ENCODE results near the gene UBASH3B. TPM values are rescaled to one million over a fixed set of nuclear protein-coding genes. Genes with fewer than 3 reads are reported as not detected.

Gene UBASH3B
- polyA plus RNA-seq, 2 donors, result 0.69 to 0.91 TPM

DNA sequence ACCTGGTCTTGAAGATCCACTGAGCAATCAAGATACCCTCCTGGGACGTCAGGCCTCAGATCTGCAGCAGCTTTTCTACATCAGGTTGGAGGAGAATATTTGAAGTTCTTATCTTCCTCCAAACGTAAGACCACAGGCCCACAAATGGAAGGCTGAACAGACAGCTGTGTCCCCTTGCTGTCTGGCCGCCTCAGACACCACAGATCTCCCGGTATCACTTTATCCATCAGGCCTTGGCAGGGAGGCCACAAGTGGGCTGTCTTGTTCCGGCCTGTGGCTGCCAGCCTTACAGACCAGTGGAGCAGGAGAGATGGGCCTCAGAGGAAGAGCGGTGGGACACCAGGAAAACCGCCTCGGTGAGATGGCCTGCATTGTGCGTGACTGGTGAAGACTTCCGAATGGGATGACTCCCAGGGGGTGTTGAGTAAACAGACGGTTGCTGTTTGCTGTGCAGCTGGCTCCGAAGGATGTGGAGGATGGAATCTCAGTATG is 15.9 kb downstream of the UBASH3B start:
- H3K27me3 ChIP-seq (ENCODE audit: control insufficient read depth in 1 of 2, insufficient read depth in 2 of 2, low read length in 2 of 2), result no peaks in the 10 kb centered on the region
- 64 to 67% methylated on average over 12 of the region's 12 CpGs for WGBS, 2 donors
- peaks cover 0 to 3% of the 10 kb centered on the region in 2 donors for H3K36me3 ChIP-seq (ENCODE audit: control insufficient read depth in 2 of 2, insufficient read depth in 2 of 2, low read length in 1 of 2)
- no peaks in the 10 kb centered on the region for H3K4me1 ChIP-seq (ENCODE audit: control insufficient read depth in 2 of 2, insufficient read depth in 2 of 2, low read length in 1 of 2)
- H3K4me3 ChIP-seq (ENCODE audit: low read depth in 1 of 2, low read length in 2 of 2), result no peak overlapping the region
- H3K9me3 ChIP-seq (ENCODE audit: control insufficient read depth in 2 of 2, insufficient read depth in 1 of 2, low read depth in 1 of 2, low read length in 1 of 2), result peaks cover 0 to 4% of the 10 kb centered on the region in 2 donors
- H3K27ac ChIP-seq (ENCODE audit: low read depth in 2 of 2, low read length in 1 of 2), result no peak overlapping the region

DNA sequence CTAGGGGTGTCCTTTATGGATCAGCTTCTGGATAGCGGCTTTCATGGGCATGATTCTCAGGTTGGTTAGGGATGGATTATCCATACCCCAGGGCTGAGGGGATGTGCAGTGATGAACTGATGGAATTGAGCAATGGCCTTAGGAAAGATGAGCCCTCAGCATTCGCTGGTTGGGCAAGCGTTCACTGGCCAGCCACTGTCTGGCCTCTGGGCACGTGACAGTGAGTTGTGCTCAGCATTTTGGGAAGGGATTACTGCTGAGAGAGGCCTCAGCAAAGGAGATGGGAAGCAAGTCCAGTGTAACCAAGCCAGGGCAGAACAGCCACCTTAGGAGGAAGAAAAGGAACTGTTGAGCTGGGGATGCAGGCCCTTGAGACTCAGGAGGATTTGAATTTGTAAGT is 17.4 kb downstream of the UBASH3B start:
- H3K4me3 ChIP-seq (ENCODE audit: low read depth in 1 of 2, low read length in 2 of 2), result no peak overlapping the region
- no peaks in the 10 kb centered on the region for H3K27me3 ChIP-seq (ENCODE audit: control insufficient read depth in 1 of 2, insufficient read depth in 2 of 2, low read length in 2 of 2)
- 82 to 93% methylated on average over 4 of the region's 4 CpGs for WGBS, 2 donors
- H3K9me3 ChIP-seq (ENCODE audit: control insufficient read depth in 2 of 2, insufficient read depth in 1 of 2, low read depth in 1 of 2, low read length in 1 of 2), result peaks cover 0 to 4% of the 10 kb centered on the region in 2 donors
- no peaks in the 10 kb centered on the region for H3K4me1 ChIP-seq (ENCODE audit: control insufficient read depth in 2 of 2, insufficient read depth in 2 of 2, low read length in 1 of 2)
- peaks cover 0 to 3% of the 10 kb centered on the region in 2 donors for H3K36me3 ChIP-seq (ENCODE audit: control insufficient read depth in 2 of 2, insufficient read depth in 2 of 2, low read length in 1 of 2)
- H3K27ac ChIP-seq (ENCODE audit: low read depth in 2 of 2, low read length in 1 of 2), result no peak overlapping the region

DNA sequence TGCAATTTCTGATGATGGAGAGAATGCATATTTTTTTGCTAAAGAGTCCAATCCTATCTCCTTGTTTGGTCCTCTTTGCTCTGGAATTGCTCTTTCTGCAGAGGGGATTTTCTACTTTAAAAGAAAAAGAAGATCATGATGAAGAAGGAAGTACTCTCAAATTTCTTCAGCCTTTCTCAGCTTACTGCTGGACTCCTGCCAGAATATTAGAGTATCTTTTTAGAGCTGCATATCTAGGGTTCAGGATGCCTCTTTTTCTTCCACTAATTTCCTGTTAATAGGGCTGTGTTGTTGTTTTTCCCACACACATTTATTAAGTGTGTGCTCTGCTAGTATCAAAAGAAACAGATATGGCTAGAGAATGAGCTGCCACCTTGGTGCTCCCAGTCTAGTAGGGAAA is 18.2 kb downstream of the UBASH3B start:
- H3K36me3 ChIP-seq (ENCODE audit: control insufficient read depth in 2 of 2, insufficient read depth in 2 of 2, low read length in 1 of 2), result peaks cover 0 to 3% of the 10 kb centered on the region in 2 donors

DNA sequence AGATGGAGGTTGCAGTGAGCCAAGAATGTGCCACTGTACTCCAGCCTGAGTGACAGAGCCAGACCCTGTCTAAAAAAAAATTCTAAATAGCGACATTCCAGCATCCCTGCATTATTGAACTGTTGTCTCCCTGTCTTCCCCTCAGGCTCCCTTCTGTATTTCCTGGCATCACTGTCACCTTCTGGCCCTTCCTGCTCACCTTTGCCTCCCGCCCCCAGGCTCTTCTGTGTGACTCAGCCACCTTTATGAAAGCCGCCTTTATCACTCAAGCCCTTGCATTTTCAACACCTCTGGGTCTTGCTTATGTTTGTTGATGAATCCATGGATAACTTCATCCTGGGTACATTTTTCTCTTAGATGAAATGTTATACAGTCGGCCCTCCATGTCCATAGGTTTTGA is 21.1 kb downstream of the UBASH3B start:
- Histone ChIP-seq H3K9me3 (ENCODE audit: control insufficient read depth in 2 of 2, insufficient read depth in 1 of 2, low read depth in 1 of 2, low read length in 1 of 2) (no peaks in the 10 kb centered on the region), H3K4me1 (ENCODE audit: control insufficient read depth in 2 of 2, insufficient read depth in 2 of 2, low read length in 1 of 2) (no peaks in the 10 kb centered on the region), H3K4me3 (ENCODE audit: low read depth in 1 of 2, low read length in 2 of 2) (no peak overlapping the region), H3K27ac (ENCODE audit: low read depth in 2 of 2, low read length in 1 of 2) (no peak overlapping the region), H3K27me3 (ENCODE audit: control insufficient read depth in 1 of 2, insufficient read depth in 2 of 2, low read length in 2 of 2) (no peaks in the 10 kb centered on the region), H3K36me3 (ENCODE audit: control insufficient read depth in 2 of 2, insufficient read depth in 2 of 2, low read length in 1 of 2) (peaks cover 0 to 3% of the 10 kb centered on the region in 2 donors)
- WGBS, 2 donors, result 57 to 68% methylated on average over 4 of the region's 4 CpGs

More for the DNA sequence above, 18.2 kb downstream of the UBASH3B start:
- no peak overlapping the region for H3K27ac ChIP-seq (ENCODE audit: low read depth in 2 of 2, low read length in 1 of 2)
- peaks cover 0 to 4% of the 10 kb centered on the region in 2 donors for H3K9me3 ChIP-seq (ENCODE audit: control insufficient read depth in 2 of 2, insufficient read depth in 1 of 2, low read depth in 1 of 2, low read length in 1 of 2)
- no peak overlapping the region for H3K4me3 ChIP-seq (ENCODE audit: low read depth in 1 of 2, low read length in 2 of 2)
- no peaks in the 10 kb centered on the region for H3K27me3 ChIP-seq (ENCODE audit: control insufficient read depth in 1 of 2, insufficient read depth in 2 of 2, low read length in 2 of 2)
- no peaks in the 10 kb centered on the region for H3K4me1 ChIP-seq (ENCODE audit: control insufficient read depth in 2 of 2, insufficient read depth in 2 of 2, low read length in 1 of 2)

DNA sequence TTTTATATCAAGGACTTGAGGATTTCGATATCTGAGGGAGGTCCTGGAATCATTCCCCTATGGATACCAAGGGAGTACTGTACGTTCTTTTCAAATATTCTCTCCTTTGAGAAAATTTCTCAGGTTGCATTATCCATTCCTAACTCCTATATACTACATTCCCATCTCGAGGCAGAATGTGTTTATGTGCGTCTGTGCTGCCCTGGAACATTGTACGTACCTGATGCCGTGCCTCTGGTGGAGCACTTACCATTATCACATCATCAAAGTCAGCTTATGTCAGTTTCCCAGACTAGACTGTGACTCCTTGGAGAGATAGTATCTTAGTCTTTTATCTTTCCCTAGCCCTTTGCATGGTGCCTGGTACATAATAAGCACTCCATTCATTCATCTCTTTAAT is 21.7 kb downstream of the UBASH3B start:
- H3K27ac ChIP-seq (ENCODE audit: low read depth in 2 of 2, low read length in 1 of 2), result no peak overlapping the region
- H3K36me3 ChIP-seq (ENCODE audit: control insufficient read depth in 2 of 2, insufficient read depth in 2 of 2, low read length in 1 of 2), result peaks cover 0 to 3% of the 10 kb centered on the region in 2 donors
- 90 to 93% methylated on average over 6 of the region's 6 CpGs for WGBS, 2 donors

DNA sequence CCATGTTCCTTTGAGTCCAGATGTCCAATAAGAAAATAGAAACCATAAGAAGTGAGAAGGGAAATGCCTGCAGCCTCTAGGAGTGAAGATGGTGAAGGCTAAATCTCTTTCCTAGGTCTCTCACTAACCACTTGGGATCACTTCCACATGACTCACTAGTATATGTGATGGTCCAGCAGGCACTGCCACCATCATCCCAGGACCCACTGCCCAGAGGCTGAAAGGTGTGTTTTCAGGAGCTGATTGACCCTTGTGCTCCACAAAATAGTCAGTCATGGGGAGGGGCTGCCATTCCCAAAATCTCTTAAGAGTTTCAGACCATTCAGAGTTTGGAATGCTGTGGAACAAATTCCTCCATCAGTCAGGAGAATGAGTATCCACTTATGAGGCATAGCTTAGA is 22.9 kb downstream of the UBASH3B start:
- Histone ChIP-seq H3K4me3 (ENCODE audit: low read depth in 1 of 2, low read length in 2 of 2) (no peak overlapping the region), H3K36me3 (ENCODE audit: control insufficient read depth in 2 of 2, insufficient read depth in 2 of 2, low read length in 1 of 2) (no peaks in the 10 kb centered on the region), H3K27me3 (ENCODE audit: control insufficient read depth in 1 of 2, insufficient read depth in 2 of 2, low read length in 2 of 2) (no peaks in the 10 kb centered on the region), H3K4me1 (ENCODE audit: control insufficient read depth in 2 of 2, insufficient read depth in 2 of 2, low read length in 1 of 2) (no peaks in the 10 kb centered on the region), H3K27ac (ENCODE audit: low read depth in 2 of 2, low read length in 1 of 2) (no peak overlapping the region), H3K9me3 (ENCODE audit: control insufficient read depth in 2 of 2, insufficient read depth in 1 of 2, low read depth in 1 of 2, low read length in 1 of 2) (no peaks in the 10 kb centered on the region)

More for the DNA sequence above, 21.7 kb downstream of the UBASH3B start:
- H3K4me3 ChIP-seq (ENCODE audit: low read depth in 1 of 2, low read length in 2 of 2), result no peak overlapping the region
- no peaks in the 10 kb centered on the region for H3K9me3 ChIP-seq (ENCODE audit: control insufficient read depth in 2 of 2, insufficient read depth in 1 of 2, low read depth in 1 of 2, low read length in 1 of 2)
- no peaks in the 10 kb centered on the region for H3K4me1 ChIP-seq (ENCODE audit: control insufficient read depth in 2 of 2, insufficient read depth in 2 of 2, low read length in 1 of 2)
- H3K27me3 ChIP-seq (ENCODE audit: control insufficient read depth in 1 of 2, insufficient read depth in 2 of 2, low read length in 2 of 2), result no peaks in the 10 kb centered on the region

DNA sequence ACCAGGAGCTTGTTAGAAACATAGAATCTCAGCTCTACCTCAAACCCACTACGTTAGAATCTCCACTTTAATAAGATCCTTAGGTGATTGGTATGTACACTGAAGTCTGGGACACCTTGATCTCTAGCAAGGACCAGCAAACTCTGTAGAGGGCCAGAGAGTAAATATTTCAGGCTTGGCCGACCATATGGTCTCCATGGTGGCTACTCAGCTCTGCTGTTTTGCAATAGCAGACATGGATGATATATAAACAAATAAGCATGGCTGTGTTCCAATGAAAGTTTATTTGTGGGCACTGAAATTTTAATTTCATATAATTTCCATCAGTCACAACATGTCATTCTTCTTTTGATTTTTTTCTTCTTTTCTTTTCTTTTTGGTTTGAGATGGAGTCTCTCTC is 23.9 kb downstream of the UBASH3B start:
- no peaks in the 10 kb centered on the region for H3K36me3 ChIP-seq (ENCODE audit: control insufficient read depth in 2 of 2, insufficient read depth in 2 of 2, low read length in 1 of 2)
- H3K4me3 ChIP-seq (ENCODE audit: low read depth in 1 of 2, low read length in 2 of 2), result no peak overlapping the region
- 80 to 92% methylated on average over 2 of the region's 2 CpGs for WGBS, 2 donors
- H3K9me3 ChIP-seq (ENCODE audit: control insufficient read depth in 2 of 2, insufficient read depth in 1 of 2, low read depth in 1 of 2, low read length in 1 of 2), result no peaks in the 10 kb centered on the region
- no peaks in the 10 kb centered on the region for H3K27me3 ChIP-seq (ENCODE audit: control insufficient read depth in 1 of 2, insufficient read depth in 2 of 2, low read length in 2 of 2)
- H3K27ac ChIP-seq (ENCODE audit: low read depth in 2 of 2, low read length in 1 of 2), result no peak overlapping the region
- no peaks in the 10 kb centered on the region for H3K4me1 ChIP-seq (ENCODE audit: control insufficient read depth in 2 of 2, insufficient read depth in 2 of 2, low read length in 1 of 2)

DNA sequence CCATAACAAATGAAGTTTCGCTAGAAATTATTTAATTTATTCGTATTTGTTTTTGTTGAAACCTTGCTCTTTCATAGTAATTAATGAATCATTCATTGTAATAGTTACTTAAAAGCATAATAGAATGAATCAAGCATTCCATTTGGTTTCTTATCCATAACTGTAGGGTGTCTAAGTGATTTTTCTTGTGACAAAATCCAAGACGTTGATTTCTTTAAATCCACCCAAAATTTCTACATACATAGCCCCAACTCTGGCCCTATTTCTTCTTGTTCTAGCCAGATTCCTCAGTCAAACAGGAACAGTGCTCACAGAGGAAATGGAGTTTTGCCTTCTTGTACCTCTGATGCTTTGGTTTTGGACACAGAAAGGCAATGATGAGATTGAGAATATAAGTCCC is 25.5 kb downstream of the UBASH3B start:
- Histone ChIP-seq H3K4me3 (ENCODE audit: low read depth in 1 of 2, low read length in 2 of 2) (no peak overlapping the region), H3K36me3 (ENCODE audit: control insufficient read depth in 2 of 2, insufficient read depth in 2 of 2, low read length in 1 of 2) (no peaks in the 10 kb centered on the region), H3K27ac (ENCODE audit: low read depth in 2 of 2, low read length in 1 of 2) (no peak overlapping the region), H3K4me1 (ENCODE audit: control insufficient read depth in 2 of 2, insufficient read depth in 2 of 2, low read length in 1 of 2) (no peaks in the 10 kb centered on the region), H3K27me3 (ENCODE audit: control insufficient read depth in 1 of 2, insufficient read depth in 2 of 2, low read length in 2 of 2) (no peaks in the 10 kb centered on the region), H3K9me3 (ENCODE audit: control insufficient read depth in 2 of 2, insufficient read depth in 1 of 2, low read depth in 1 of 2, low read length in 1 of 2) (no peaks in the 10 kb centered on the region)
- WGBS, 2 donors, result 84% methylated on average over 3 of the region's 3 CpGs

DNA sequence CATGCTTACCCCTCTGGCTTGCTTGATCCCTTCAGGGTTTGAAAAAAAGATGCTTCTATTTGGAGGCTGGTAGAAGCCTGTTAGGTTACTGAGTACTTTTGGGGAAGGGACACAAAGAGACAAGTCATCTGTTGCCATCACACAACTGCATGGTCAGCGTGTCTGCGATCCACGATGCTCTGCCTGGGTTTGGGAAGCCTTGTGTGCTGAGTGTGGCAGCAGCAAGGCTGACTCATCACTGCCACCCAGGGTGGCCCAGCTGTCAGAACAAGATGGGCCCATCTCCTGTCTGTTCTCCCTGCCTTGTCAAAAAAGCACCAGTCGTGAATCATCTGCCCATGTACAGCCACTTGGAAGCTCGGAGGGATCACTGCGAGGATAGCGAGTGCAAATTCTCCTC is 26.2 kb downstream of the UBASH3B start:
- H3K27ac ChIP-seq (ENCODE audit: low read depth in 2 of 2, low read length in 1 of 2), result no peak overlapping the region
- no peaks in the 10 kb centered on the region for H3K4me1 ChIP-seq (ENCODE audit: control insufficient read depth in 2 of 2, insufficient read depth in 2 of 2, low read length in 1 of 2)
- H3K4me3 ChIP-seq (ENCODE audit: low read depth in 1 of 2, low read length in 2 of 2), result no peak overlapping the region
- 65 to 80% methylated on average over 7 of the region's 7 CpGs for WGBS, 2 donors
- H3K36me3 ChIP-seq (ENCODE audit: control insufficient read depth in 2 of 2, insufficient read depth in 2 of 2, low read length in 1 of 2), result no peaks in the 10 kb centered on the region
- no peaks in the 10 kb centered on the region for H3K9me3 ChIP-seq (ENCODE audit: control insufficient read depth in 2 of 2, insufficient read depth in 1 of 2, low read depth in 1 of 2, low read length in 1 of 2)
- no peaks in the 10 kb centered on the region for H3K27me3 ChIP-seq (ENCODE audit: control insufficient read depth in 1 of 2, insufficient read depth in 2 of 2, low read length in 2 of 2)

DNA sequence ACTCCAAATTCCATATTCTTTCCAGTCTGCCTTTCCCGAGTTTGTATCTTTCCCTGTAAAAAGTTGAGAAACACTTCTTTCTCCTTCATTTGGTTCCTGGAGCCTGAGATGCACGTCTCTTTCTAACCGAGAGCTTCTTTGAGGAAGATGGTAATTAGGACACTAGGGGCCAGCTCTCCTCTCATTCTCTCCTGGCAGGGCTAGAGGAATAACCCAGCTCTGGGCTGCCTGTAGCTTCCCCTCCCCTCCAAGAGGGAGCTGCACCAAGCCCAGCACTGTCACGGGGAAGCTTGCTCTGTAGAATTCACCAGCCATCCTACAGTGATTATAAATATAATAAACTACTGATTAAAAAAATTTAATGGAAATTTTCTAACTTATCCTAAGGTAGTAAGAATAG is 26.9 kb downstream of the UBASH3B start:
- no peaks in the 10 kb centered on the region for H3K9me3 ChIP-seq (ENCODE audit: control insufficient read depth in 2 of 2, insufficient read depth in 1 of 2, low read depth in 1 of 2, low read length in 1 of 2)
- H3K27ac ChIP-seq (ENCODE audit: low read depth in 2 of 2, low read length in 1 of 2), result no peak overlapping the region
- 63 to 83% methylated on average over 4 of the region's 4 CpGs for WGBS, 2 donors
- H3K36me3 ChIP-seq (ENCODE audit: control insufficient read depth in 2 of 2, insufficient read depth in 2 of 2, low read length in 1 of 2), result no peaks in the 10 kb centered on the region
- H3K27me3 ChIP-seq (ENCODE audit: control insufficient read depth in 1 of 2, insufficient read depth in 2 of 2, low read length in 2 of 2), result no peaks in the 10 kb centered on the region
- H3K4me1 ChIP-seq (ENCODE audit: control insufficient read depth in 2 of 2, insufficient read depth in 2 of 2, low read length in 1 of 2), result no peaks in the 10 kb centered on the region
- no peak overlapping the region for H3K4me3 ChIP-seq (ENCODE audit: low read depth in 1 of 2, low read length in 2 of 2)

Data from esophagus (tissue), 2 donors.